Neural progenitor cell (in vitro differentiated cells): ENCODE data around the gene ULK4.

Source experiments
- EZH2 ChIP-seq: fragments of 200-600 bp; sonication (generic); IDR thresholded peaks from 2 replicates; pipeline ENCODE4 v1.6.1; 2017; ENCODE audit warnings: antibody characterized with exemption, mild to moderate bottlenecking, moderate library complexity
- TF ChIP-seq, protein P1 (sequence below): fragments of 200-600 bp; sonication (generic); IDR thresholded peaks from 2 replicates; pipeline ENCODE4 v1.5.1; 2017; ENCODE audit warnings: antibody characterized with exemption, mild to moderate bottlenecking

GRCh38 chr3:41866298-41866697, 95.6 kb downstream of the ULK4 start:
- TF ChIP-seq, protein P1, sequence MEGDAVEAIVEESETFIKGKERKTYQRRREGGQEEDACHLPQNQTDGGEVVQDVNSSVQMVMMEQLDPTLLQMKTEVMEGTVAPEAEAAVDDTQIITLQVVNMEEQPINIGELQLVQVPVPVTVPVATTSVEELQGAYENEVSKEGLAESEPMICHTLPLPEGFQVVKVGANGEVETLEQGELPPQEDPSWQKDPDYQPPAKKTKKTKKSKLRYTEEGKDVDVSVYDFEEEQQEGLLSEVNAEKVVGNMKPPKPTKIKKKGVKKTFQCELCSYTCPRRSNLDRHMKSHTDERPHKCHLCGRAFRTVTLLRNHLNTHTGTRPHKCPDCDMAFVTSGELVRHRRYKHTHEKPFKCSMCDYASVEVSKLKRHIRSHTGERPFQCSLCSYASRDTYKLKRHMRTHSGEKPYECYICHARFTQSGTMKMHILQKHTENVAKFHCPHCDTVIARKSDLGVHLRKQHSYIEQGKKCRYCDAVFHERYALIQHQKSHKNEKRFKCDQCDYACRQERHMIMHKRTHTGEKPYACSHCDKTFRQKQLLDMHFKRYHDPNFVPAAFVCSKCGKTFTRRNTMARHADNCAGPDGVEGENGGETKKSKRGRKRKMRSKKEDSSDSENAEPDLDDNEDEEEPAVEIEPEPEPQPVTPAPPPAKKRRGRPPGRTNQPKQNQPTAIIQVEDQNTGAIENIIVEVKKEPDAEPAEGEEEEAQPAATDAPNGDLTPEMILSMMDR = no peak
- TF ChIP-seq EZH2 = no peak
